Cortex of kidney (tissue), 1 donor: ENCODE data around the gene TRIM47.
"Not testable (repeated sequence)": the region's sequence is repeated elsewhere in the genome, so short reads cannot be mapped to it uniquely, and the experiment has no call there.

ENCODE experiments used
- DNase-seq: peaks from one replicate; lab custom pipeline; 2025; lab: John Stamatoyannopoulos, UW

TRIM47 gene

GRCh38 chr17:75891022-75891604, 12.7 kb upstream of the TRIM47 start:
- DNase-seq = no peak

GRCh38 chr17:75889454-75889853, 11.1 kb upstream of the TRIM47 start:
- DNase-seq = no peak

- no peak for DNase-seq
Observed at GRCh38 chr17:75888484-75888883, 10.1 kb upstream of the TRIM47 start.

DNA sequence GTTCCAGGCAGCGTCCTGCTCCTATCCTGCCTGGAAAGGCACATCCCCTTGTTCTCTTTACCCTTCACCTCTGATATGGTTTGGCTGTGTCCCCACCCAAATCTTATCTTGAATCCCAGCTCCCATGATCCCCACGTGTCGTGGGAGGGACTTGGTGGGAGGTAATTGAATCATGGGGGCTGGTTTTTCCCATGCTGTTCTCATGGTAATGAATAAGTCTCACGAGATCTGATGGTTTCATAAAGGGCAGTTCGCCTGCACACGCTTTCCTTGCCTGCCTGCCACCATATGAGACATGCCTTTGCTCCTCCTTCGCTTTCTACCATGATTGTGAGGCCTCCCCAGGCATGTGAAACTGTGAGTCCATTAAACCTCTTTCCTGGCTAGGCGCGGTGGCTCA, 7.5 kb upstream of the TRIM47 start:
- DNase-seq = not testable (repeated sequence)

- no peak for DNase-seq
Observed at GRCh38 chr17:75885431-75885830, 7.0 kb upstream of the TRIM47 start.

DNA sequence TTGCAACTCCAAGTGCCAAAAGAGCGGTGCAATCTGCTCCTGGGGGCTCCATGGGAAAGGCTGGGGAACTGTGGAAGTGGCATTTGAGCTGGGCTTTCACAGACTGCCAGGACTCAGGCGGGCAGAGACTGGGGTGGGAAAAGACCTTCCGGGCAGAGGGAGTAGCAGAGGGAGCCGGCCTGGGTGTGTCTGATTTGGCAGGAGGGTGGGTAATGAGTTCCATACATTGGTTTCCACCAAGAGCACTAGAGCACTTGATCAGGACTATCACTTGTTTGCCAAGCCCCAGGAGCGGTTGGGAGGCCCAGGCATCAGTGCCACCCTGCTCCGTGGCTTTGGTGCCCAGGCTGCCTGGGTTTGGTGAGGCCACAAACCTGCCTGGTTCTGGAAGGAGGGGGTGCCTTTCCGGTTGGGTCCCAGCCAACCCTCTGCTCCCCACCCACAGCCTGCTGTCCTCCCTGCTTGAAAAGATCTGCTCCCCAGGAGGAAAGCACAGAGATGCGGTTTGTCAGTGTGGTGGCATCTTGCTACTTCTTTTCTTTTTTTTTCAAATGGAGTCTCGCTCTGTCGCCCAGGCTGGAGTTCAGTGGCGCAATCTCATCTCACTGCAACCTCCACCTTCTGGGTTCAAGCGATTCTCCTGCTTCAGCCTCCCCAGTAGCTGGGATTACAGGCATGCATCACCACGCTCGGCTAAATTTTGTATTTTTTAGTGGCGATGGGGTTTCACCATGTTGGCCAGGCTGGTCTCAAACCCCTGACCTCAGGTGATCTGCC, 3.5 kb upstream of the TRIM47 start:
- no peak for DNase-seq

DNA sequence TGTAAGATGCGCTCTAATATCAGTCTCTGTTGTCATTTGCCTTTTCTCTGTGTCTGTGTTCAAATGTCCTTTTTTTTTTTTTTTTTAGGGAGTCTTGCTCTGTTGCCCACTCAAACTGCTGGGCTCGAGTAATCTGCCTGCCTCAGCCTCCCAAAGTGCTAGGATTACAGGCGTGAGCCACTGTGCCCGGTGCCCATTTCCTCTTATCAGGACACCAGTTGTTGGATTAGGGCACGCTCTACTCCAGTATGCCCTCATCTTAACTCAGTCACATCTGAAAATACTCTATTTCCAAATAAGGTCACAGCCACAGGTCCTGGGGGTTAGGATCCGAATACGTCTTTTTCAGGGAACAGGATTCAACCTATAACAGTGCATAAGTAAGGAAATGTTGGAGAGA, 1.9 kb upstream of the TRIM47 start:
- no peak for DNase-seq

DNA sequence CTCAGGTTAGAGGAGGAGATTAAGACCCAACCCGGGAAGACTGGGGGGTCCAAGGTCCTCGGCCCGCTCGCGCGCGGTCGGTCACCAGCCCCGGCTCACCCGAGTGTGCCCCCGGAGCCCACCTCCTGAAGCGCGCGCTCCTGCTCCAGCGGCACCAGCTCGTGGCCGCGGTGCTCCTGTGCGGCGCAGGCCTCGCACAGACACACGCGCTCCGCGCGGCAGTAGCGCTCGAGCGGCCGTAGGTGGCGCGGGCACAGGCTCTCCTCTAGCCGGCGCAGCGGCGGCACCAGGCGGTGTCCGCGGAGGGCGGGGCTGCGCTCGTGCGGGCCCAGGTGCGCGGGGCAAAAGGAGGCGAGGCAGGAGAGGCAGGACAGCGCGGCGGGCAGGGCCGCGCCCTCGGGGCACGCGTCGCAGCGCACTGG, 618 bp downstream of the TRIM47 start:
- DNase-seq = no peak

DNA sequence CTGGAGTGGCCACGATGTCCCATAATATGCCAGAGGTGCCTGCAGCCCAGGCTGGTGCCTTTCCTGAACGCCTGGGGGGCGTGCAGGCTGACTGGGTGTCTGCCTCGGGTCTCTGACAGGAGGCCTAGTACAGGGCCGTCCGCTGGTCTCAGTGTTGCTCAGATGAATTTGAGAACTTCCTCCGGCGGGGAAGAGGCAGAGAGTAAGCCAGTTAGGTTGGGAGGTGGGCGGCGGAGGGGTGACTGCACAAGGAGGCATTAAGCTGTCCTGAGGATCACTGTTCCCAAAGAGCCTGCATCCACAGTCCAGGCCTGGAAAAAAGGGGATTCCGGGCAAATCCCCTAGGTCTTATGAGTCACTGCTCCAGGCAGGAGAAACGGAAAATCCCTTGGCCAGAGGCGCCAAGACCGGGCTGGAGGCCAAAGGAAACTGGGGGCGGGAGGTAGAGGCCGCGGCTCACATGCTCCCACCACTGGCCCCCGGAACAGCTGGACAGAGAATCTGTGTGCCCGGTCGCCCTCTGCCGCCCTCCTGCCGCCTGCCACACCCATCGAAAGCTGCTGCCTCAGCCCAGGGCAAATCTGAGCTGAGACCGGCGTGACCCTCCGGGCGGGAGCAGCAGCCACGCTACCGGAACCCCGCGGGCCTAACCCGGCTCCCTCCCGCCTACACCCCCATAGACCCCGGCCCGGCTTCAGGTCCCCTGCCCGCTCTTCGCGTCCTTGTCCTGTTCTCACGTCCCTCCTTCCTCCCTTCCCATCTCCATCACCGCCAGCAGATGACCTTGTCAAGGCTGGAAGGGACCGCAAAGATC, 1.2 kb downstream of the TRIM47 start:
- DNase-seq = no peak

- no peak for DNase-seq
Observed at GRCh38 chr17:75876190-75876937, 2.0 kb downstream of the TRIM47 start.

- DNase-seq = no peak
Observed at GRCh38 chr17:75875940-75876189, 2.5 kb downstream of the TRIM47 start.

DNA sequence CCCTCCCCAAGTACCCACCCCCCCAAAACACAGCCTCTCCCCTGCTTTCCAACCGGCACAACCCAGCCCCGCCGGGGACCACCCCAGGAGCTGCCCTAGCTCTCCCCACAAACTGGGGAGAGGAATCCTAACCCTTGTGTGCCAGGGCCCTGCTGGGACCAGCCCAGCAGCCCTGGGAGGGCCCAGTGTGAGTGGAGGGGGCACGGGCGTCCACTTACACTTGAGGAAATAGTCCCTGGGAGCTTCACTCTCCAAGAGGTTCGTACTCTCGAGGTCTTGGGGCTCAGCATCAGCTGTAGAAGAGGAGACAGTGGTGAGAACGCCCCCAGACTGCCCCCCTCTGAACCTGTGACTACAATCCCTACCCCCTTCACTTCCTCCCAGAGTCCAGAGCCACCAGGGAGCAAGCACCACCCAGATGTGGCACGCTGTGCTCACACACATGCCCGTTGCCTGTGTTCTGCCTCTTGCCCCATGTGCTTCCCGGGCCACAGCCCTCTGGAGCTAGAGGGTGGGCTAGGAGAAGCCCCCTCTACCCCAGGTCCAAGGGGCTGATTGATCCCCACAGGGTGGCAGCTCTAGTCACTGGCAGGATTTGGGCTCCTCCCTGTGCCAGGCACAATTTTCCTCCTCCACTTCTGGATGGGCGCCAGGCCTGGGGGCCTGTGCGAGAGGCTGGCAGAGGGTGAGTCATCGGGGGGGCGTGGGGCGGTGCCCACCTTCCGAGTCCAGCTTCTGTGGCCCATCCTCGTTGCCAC, 3.0 kb downstream of the TRIM47 start:
- DNase-seq = no peak

- no peak for DNase-seq
Observed at GRCh38 chr17:75874323-75875181, 3.8 kb downstream of the TRIM47 start.

- no peak for DNase-seq
Observed at GRCh38 chr17:75873587-75874322, 4.6 kb downstream of the TRIM47 start.

- DNase-seq = no peak
Observed at GRCh38 chr17:75872434-75873351, 5.7 kb downstream of the TRIM47 start.

DNA sequence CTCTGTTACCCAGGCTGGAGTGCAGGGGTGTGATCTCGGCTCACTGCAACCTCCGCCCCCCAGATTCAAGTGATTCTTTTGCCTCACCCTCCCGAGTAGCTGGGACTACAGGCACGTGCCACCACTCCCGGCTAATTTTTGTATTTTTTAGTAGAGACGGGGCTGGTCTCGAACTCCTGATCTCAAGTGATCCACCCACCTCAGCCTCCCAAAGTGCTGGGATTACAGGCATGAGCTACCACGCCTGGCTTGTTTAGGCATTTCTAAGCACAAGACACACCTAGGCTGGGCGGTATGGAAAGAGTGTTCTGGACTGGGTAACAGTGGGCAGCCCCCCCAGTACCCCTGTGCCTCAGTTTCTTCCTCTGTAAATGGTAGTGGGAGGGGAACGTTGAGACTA, 8.2 kb downstream of the TRIM47 start:
- not testable (repeated sequence) for DNase-seq

- DNase-seq = no peak
Observed at GRCh38 chr17:75869282-75870141, 8.9 kb downstream of the TRIM47 start.

- not testable (repeated sequence) for DNase-seq
Observed at GRCh38 chr17:75868730-75869281, 9.6 kb downstream of the TRIM47 start.
